ENCODE measurements around the gene OCIAD1.
"Not testable (repeated sequence)": the region's sequence is repeated elsewhere in the genome, so short reads cannot be mapped to it uniquely, and the experiment has no call there.

Gene OCIAD1

DNA sequence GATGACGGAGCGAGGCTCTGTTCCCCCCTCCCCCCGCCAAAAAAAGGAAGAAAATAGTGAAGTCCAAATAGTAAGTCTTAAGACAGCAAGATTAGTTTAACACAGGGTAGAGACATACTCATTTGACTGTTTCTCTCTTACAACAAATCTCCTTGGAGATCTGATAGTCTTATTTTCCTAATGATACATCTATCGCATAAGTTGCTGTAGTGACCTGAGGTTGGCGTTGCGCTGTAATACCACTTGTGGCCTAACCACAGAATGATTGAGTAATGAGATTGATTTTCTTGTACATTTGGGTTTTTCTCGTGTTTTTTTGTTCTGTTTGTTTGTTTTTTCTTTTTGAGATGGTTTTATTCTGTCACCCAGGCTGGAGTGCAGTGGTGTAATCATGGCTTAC is 27.2 kb downstream of the OCIAD1 start:
- POLR2A ChIA-PET, result no interaction called here
- CTCF ChIA-PET, result no interaction called here
- TF ChIP-seq ZNF384 (IDR thresholded peaks at IDR 0.05) (no peak), FOXK2 (IDR thresholded peaks at IDR 0.05) (no peak), SUZ12 (IDR thresholded peaks at IDR 0.05) (no peak), SP1 (IDR thresholded peaks at IDR 0.05) (no peak), BHLHE40 (IDR thresholded peaks at IDR 0.05; ENCODE audit: borderline replicate concordance) (no peak), FOXM1 (IDR thresholded peaks at IDR 0.05; ENCODE audit: borderline replicate concordance) (no peak), ARNT (IDR thresholded peaks at IDR 0.05) (no peak), FOXA1 (IDR thresholded peaks at IDR 0.05) (no peak), CTBP1 (IDR thresholded peaks at IDR 0.05; ENCODE audit: borderline replicate concordance) (no peak), HDGF (IDR thresholded peaks at IDR 0.05; ENCODE audit: borderline replicate concordance) (no peak), LEF1 (IDR thresholded peaks at IDR 0.05; ENCODE audit: borderline replicate concordance) (no peak)
- TF ChIP-seq, protein P1, sequence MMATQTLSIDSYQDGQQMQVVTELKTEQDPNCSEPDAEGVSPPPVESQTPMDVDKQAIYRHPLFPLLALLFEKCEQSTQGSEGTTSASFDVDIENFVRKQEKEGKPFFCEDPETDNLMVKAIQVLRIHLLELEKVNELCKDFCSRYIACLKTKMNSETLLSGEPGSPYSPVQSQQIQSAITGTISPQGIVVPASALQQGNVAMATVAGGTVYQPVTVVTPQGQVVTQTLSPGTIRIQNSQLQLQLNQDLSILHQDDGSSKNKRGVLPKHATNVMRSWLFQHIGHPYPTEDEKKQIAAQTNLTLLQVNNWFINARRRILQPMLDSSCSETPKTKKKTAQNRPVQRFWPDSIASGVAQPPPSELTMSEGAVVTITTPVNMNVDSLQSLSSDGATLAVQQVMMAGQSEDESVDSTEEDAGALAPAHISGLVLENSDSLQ (IDR thresholded peaks at IDR 0.05), result no peak
- no peak for DNase-seq (ENCODE audit: extremely low spot score)

DNA sequence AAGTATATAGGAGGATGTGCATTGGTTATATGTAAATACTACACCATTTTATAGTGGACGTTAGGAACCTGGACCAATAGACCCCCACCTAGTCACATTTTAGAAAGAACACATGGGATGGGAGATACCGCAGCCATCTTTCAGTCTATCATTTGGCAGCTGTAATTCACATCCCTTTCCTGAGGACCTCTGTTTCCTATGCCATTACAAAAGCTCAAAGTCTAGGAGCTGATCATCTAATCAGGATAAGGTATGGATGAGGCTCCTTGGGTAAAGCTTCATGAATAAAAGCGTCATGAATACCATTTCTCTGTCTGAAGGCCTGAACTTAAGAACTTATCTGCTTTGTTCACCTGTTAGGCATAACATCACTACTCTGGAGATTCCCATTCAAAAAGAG is 31.1 kb downstream of the OCIAD1 start:
- CTCF ChIA-PET, result interaction anchor here (1.1 kb wide), 1 partner anchor 284 kb away, joined by 4 read pairs; no protein-coding TSS in a partner anchor

DNA sequence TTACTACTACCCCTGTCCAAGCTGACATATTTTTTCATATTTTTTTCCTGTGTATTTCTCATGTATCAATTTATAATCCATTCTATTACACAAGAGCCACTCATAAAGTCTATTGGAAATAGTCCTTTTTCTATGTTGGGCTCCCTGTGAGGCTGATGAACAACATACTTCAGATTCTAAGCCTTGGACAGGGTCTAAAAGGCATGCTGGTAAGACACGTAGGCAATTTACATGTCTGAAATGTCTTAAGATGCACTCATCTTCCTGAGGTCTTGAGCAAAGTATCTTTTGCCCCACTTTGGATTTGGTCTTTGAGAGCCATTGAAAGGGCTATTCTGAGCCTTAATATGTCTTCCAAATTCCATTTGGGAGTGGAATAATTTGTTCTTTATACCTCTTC is 31.8 kb downstream of the OCIAD1 start:
- no peak for DNase-seq (ENCODE audit: extremely low spot score)
- no peak for TF ChIP-seq ZNF384 (IDR thresholded peaks at IDR 0.05)
- no peak for TF ChIP-seq SP1 (IDR thresholded peaks at IDR 0.05)
- TF ChIP-seq TARDBP (IDR thresholded peaks at IDR 0.05), result no peak
- TF ChIP-seq HDGF (IDR thresholded peaks at IDR 0.05; ENCODE audit: borderline replicate concordance), result no peak
- no peak for TF ChIP-seq ARNT (IDR thresholded peaks at IDR 0.05)
- no peak for TF ChIP-seq L3MBTL2 (conservative IDR thresholded peaks at IDR 0.05)
- no peak for TF ChIP-seq FOXM1 (IDR thresholded peaks at IDR 0.05; ENCODE audit: borderline replicate concordance)
- TF ChIP-seq NFRKB (IDR thresholded peaks at IDR 0.05), result no peak
- no peak for TF ChIP-seq CTBP1 (IDR thresholded peaks at IDR 0.05; ENCODE audit: borderline replicate concordance)
- no peak for TF ChIP-seq BHLHE40 (IDR thresholded peaks at IDR 0.05; ENCODE audit: borderline replicate concordance)
- CTCF ChIA-PET, result interaction anchor here (1.1 kb wide), 1 partner anchor 284 kb away, joined by 4 read pairs; no protein-coding TSS in a partner anchor
- POLR2A ChIA-PET, result interaction anchor here (0.6 kb wide), 1 partner anchor 82 kb away, joined by 3 read pairs; the partner anchor contains the start of gene FRYL

More for the DNA sequence above, 31.1 kb downstream of the OCIAD1 start:
- POLR2A ChIA-PET, result interaction anchor here (0.6 kb wide), 1 partner anchor 82 kb away, joined by 3 read pairs; the partner anchor contains the start of gene FRYL
- TF ChIP-seq FOXK2 (IDR thresholded peaks at IDR 0.05) (no peak), SP1 (IDR thresholded peaks at IDR 0.05) (no peak), ZNF384 (IDR thresholded peaks at IDR 0.05) (no peak), CTBP1 (IDR thresholded peaks at IDR 0.05; ENCODE audit: borderline replicate concordance) (no peak), TARDBP (IDR thresholded peaks at IDR 0.05) (no peak)
- DNase-seq (ENCODE audit: extremely low spot score), result no peak

DNA sequence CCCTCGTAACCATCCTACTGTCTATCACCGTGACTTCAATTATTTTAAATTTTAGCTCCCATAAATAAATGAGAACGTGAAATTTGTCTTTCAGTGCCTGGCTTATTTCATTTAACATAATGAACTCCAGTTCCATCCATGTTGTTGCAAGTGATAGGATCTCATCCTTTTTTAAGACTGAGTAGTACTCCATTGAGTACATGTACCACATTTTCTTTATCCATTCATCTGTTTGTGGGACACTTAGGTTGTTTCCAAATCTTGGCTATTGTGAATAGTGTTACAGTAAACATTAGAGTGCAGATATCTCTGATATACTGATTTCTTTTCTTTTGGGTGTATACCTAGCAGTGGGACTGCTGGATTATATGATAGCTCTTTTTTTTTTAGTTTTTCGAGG is 32.8 kb downstream of the OCIAD1 start:
- ChIA-PET POLR2A (no interaction called here), CTCF (no interaction called here)
- no peak for DNase-seq (ENCODE audit: extremely low spot score)
- TF ChIP-seq LEF1 (IDR thresholded peaks at IDR 0.05; ENCODE audit: borderline replicate concordance) (no peak), ELF4 (IDR thresholded peaks at IDR 0.05) (no peak), CTBP1 (IDR thresholded peaks at IDR 0.05; ENCODE audit: borderline replicate concordance) (no peak), ZNF384 (IDR thresholded peaks at IDR 0.05) (no peak), TARDBP (IDR thresholded peaks at IDR 0.05) (no peak), BHLHE40 (IDR thresholded peaks at IDR 0.05; ENCODE audit: borderline replicate concordance) (no peak), HDGF (IDR thresholded peaks at IDR 0.05; ENCODE audit: borderline replicate concordance) (no peak), FOXM1 (IDR thresholded peaks at IDR 0.05; ENCODE audit: borderline replicate concordance) (no peak), FOXA1 (IDR thresholded peaks at IDR 0.05) (no peak), NFRKB (IDR thresholded peaks at IDR 0.05) (no peak), FOXK2 (IDR thresholded peaks at IDR 0.05) (no peak), ARNT (IDR thresholded peaks at IDR 0.05) (no peak), SUZ12 (IDR thresholded peaks at IDR 0.05) (no peak), SP1 (IDR thresholded peaks at IDR 0.05) (no peak), L3MBTL2 (conservative IDR thresholded peaks at IDR 0.05) (no peak)
- TF ChIP-seq, protein P1 (IDR thresholded peaks at IDR 0.05), result no peak

DNA sequence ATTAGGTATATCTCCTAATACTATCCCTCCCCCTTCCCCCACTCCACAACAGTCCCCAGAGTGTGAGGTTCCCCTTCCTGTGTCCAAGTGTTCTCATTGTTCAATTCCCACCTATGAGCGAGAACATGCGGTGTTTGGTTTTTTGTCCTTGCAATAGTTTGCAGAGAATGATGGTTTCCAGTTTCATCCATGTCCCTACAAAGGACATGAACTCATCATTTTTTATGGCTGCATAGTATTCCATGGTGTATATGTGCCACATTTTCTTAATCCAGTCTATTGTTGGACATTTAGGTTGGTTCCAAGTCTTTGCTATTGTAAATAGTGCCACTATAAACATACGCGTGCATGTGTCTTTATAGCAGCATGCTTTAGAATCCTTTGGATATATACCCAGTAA is 33.8 kb downstream of the OCIAD1 start:
- CTCF ChIA-PET; DNase-seq (ENCODE audit: extremely low spot score); POLR2A ChIA-PET: not testable (repeated sequence)

DNA sequence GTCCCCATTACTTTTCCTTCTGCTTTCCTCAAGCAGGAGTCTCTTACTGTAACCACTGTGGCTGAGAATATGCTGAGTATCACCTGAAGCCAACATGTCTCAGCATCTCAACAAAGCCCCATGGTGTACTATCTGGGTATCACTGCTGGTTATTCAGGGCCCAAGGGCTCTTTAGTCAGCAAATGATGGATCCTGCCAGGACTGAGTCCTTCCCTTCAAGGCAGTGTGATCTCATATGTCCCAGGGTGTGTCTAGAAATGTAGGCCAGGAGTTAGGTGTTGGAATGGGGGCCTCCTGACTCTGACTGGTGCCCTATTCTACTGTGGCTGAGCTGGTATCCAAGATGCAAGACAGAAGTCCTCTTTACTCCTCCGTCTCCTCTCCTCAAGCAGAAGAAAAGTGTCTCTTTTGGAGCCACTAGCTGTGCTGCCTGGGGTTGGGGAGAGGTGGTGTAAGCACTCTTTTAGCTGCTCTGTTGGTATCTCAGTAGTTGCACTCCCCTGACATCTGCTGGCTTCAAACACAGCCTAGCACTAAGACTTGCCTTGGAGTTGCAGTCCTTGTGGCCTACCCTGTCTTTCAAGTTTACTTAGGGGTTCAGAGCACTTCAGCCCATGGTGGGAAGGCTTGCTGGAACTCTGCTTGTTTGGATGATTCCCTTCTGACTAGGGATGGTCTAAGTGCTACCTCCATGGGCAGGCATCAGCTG is 47.1 kb downstream of the OCIAD1 start:
- DNase-seq (ENCODE audit: extremely low spot score), result no peak
- TF ChIP-seq ZNF384 (IDR thresholded peaks at IDR 0.05) (no peak), ELF4 (IDR thresholded peaks at IDR 0.05) (no peak), FOXK2 (IDR thresholded peaks at IDR 0.05) (no peak), HDGF (IDR thresholded peaks at IDR 0.05; ENCODE audit: borderline replicate concordance) (no peak), TARDBP (IDR thresholded peaks at IDR 0.05) (no peak), CTBP1 (IDR thresholded peaks at IDR 0.05; ENCODE audit: borderline replicate concordance) (no peak), ARNT (IDR thresholded peaks at IDR 0.05) (no peak), L3MBTL2 (conservative IDR thresholded peaks at IDR 0.05) (no peak), SP1 (IDR thresholded peaks at IDR 0.05) (no peak), LEF1 (IDR thresholded peaks at IDR 0.05; ENCODE audit: borderline replicate concordance) (no peak), NFRKB (IDR thresholded peaks at IDR 0.05) (no peak), SUZ12 (IDR thresholded peaks at IDR 0.05) (no peak), FOXM1 (IDR thresholded peaks at IDR 0.05; ENCODE audit: borderline replicate concordance) (no peak), FOXA1 (IDR thresholded peaks at IDR 0.05) (no peak), BHLHE40 (IDR thresholded peaks at IDR 0.05; ENCODE audit: borderline replicate concordance) (no peak)
- TF ChIP-seq, protein P1 (IDR thresholded peaks at IDR 0.05), result no peak
- ChIA-PET POLR2A (no interaction called here), CTCF (no interaction called here)

Measured in HEK293T (cell line).